ENCODE results near the gene PRKN. TPM values are rescaled to one million over a fixed set of nuclear protein-coding genes. Genes with fewer than 3 reads are reported as not detected.

PRKN gene
- total RNA-seq, 4 donors from 2014 or later = 8.4 to 44.8 (median 12.6) TPM

- ATAC-seq (ENCODE audit: low FRiP score) (no peak), DNase-seq (ENCODE audit: low spot score) (no peak)
- TF ChIP-seq CTCF (IDR thresholded peaks at IDR 0.05) = no peak
Measured at GRCh38 chr6:161545741-161546140, 1181.8 kb downstream of the PRKN start.

GRCh38 chr6:161544801-161545480 lies 1182.6 kb downstream of the PRKN start:
- no peak for DNase-seq (ENCODE audit: low spot score)
- ATAC-seq (ENCODE audit: low FRiP score) = no peak
- TF ChIP-seq CTCF (IDR thresholded peaks at IDR 0.05) = no peak

GRCh38 chr6:161543684-161544309 lies 1183.8 kb downstream of the PRKN start:
- ATAC-seq (ENCODE audit: low FRiP score) (no peak), DNase-seq (ENCODE audit: low spot score) (no peak)
- no peak for TF ChIP-seq CTCF (IDR thresholded peaks at IDR 0.05)

- no peak for ATAC-seq (ENCODE audit: low FRiP score)
- no peak for TF ChIP-seq CTCF (IDR thresholded peaks at IDR 0.05)
- no peak for DNase-seq (ENCODE audit: low spot score)
Measured at GRCh38 chr6:161542346-161542980, 1185.1 kb downstream of the PRKN start.

- no peak for TF ChIP-seq CTCF (IDR thresholded peaks at IDR 0.05)
- DNase-seq (ENCODE audit: low spot score) = no peak
- no peak for ATAC-seq (ENCODE audit: low FRiP score)
Measured at GRCh38 chr6:161540532-161540931, 1187.0 kb downstream of the PRKN start.

GRCh38 chr6:161536224-161536630 lies 1191.3 kb downstream of the PRKN start:
- no peak for DNase-seq (ENCODE audit: low spot score)
- ATAC-seq (ENCODE audit: low FRiP score) = no peak

More at GRCh38 chr6:161536224-161536630, 1191.3 kb downstream of the PRKN start:
- TF ChIP-seq CTCF (IDR thresholded peaks at IDR 0.05) = no peak

Measured in omental fat pad (tissue), 4 donors.